Measurements from ENCODE around the gene MYO1D.

The MYO1D gene

DNA sequence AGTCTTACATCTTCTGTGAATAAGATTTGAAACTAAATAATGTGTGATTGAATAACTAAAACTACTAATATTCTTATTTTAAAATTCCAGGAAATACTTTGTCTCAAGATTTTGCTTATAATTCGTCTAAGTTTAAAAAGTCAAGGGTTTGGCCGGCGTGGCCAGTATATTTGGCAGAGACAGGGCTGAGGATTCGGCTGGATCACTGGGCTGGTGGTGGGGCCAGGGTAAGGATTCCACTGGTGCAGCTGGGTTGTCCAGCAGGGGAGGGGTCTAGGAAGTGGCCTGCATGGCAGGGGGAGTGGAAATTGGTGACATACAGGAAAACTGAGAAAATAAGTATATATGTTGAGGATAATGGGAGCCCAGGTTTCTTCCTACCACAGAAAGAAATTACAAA is 75.7 kb downstream of the MYO1D start:
- Histone ChIP-seq H3K27ac (no peak overlapping the region), H3K4me3 (ENCODE audit: low read depth, low read length) (no peak overlapping the region), H3K9me3 (ENCODE audit: severe bottlenecking) (no peaks in the 10 kb centered on the region), H3K36me3 (no peaks in the 10 kb centered on the region), H3K27me3 (ENCODE audit: insufficient read depth, low read depth, severe bottlenecking) (no peaks in the 10 kb centered on the region)
- TF ChIP-seq, protein P1, sequence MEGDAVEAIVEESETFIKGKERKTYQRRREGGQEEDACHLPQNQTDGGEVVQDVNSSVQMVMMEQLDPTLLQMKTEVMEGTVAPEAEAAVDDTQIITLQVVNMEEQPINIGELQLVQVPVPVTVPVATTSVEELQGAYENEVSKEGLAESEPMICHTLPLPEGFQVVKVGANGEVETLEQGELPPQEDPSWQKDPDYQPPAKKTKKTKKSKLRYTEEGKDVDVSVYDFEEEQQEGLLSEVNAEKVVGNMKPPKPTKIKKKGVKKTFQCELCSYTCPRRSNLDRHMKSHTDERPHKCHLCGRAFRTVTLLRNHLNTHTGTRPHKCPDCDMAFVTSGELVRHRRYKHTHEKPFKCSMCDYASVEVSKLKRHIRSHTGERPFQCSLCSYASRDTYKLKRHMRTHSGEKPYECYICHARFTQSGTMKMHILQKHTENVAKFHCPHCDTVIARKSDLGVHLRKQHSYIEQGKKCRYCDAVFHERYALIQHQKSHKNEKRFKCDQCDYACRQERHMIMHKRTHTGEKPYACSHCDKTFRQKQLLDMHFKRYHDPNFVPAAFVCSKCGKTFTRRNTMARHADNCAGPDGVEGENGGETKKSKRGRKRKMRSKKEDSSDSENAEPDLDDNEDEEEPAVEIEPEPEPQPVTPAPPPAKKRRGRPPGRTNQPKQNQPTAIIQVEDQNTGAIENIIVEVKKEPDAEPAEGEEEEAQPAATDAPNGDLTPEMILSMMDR (IDR thresholded peaks at IDR 0.05; ENCODE audit: low read depth, low read length): no peak
- DNase-seq: no peak

DNA sequence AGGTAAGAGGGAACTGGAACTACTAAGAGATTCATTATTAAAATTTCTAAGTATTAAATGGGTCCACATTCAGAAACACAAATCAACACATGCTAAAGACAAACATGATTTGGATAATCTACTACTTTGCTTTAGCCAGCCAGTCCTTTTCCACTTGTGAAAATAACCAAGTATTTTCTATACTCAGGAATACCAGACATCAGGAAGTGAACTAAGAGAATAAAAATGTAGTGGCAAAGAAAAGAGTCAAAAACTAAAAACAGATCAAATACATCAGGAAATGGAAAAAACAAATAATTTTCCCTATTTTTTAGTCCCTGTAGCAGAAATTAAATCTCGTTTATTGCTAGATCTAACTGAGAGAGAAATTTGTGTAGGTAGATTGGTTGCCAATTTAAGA is 78.0 kb downstream of the MYO1D start:
- DNase-seq: no peak
- no peaks in the 10 kb centered on the region for H3K36me3 ChIP-seq

DNA sequence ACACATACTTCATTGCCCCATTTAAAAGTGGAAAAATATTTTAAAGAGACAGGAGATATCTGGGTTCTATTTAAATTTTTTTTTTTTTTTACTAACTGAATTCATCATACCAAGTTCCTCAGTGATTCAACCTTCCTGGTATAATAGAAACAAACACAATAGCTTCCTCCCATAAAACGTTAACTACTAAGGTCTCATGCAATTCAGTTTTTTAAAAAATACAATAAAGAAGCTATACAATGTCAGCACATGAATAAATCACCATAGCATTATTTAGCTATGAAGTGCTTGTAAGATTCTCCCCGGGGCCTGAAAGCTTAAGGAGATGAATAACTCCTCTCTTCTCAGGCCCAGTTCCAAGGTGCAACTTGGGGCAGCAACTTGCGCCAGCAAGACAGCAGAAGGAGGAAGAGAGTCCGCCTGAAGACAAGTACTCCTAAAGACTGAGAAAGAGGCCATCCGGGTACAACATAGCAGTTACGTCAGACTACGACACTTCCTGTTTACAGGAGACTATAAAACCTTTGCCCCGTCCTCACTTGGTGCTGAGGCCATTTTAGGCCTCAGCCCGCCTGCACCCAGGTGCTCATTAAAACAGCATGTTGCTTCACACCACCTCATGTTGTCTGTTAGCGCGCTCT is 81.5 kb downstream of the MYO1D start:
- H3K9me3 ChIP-seq (ENCODE audit: severe bottlenecking): no peaks in the 10 kb centered on the region
- no peaks in the 10 kb centered on the region for H3K27me3 ChIP-seq (ENCODE audit: insufficient read depth, low read depth, severe bottlenecking)
- H3K4me3 ChIP-seq (ENCODE audit: low read depth, low read length): no peak overlapping the region
- TF ChIP-seq, protein P1 (IDR thresholded peaks at IDR 0.05; ENCODE audit: low read depth, low read length): no peak
- no peaks in the 10 kb centered on the region for H3K36me3 ChIP-seq
- no peak for DNase-seq
- no peak overlapping the region for H3K27ac ChIP-seq

More for the DNA sequence above, 78.0 kb downstream of the MYO1D start:
- no peak overlapping the region for H3K27ac ChIP-seq
- no peaks in the 10 kb centered on the region for H3K9me3 ChIP-seq (ENCODE audit: severe bottlenecking)
- no peak overlapping the region for H3K4me3 ChIP-seq (ENCODE audit: low read depth, low read length)
- no peaks in the 10 kb centered on the region for H3K27me3 ChIP-seq (ENCODE audit: insufficient read depth, low read depth, severe bottlenecking)
- TF ChIP-seq, protein P1 (IDR thresholded peaks at IDR 0.05; ENCODE audit: low read depth, low read length): no peak

DNA sequence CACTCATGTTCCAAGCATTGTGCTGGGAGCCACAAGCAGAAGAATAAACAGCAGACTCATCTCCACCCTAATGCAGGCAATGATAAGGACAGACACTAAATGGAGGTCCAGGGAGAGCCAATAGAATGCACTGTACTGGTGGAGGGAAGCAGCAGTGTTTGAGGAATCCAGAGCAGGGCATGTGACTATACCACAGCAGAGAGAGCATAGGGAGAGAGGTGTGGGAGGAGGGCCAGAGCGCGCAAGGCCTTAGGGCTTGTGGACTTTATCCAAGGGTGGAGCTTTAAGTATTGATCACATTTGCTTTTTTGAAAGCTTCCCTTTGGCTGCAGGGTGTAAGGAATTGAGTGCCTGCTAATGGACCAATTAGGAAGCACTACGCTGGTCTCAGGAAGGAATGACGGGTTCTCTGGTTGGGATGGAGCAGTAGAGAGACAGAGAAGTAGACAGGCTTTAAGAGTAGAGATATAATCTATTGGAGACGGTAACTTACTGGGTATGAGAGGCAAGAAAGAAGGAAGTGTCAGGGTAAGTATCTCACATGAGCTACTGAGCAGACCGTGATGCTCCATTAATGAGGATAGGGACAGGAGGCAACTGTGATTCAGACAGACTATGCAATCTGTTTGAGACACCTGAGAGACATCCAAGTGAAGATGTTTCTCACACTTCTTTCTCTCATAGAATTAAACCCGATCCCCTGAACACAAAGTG is 82.2 kb downstream of the MYO1D start:
- Histone ChIP-seq H3K27ac (no peak overlapping the region), H3K27me3 (ENCODE audit: insufficient read depth, low read depth, severe bottlenecking) (no peaks in the 10 kb centered on the region), H3K9me3 (ENCODE audit: severe bottlenecking) (no peaks in the 10 kb centered on the region), H3K4me3 (ENCODE audit: low read depth, low read length) (no peak overlapping the region), H3K36me3 (no peaks in the 10 kb centered on the region)
- TF ChIP-seq, protein P1 (IDR thresholded peaks at IDR 0.05; ENCODE audit: low read depth, low read length): no peak
- DNase-seq: no peak

DNA sequence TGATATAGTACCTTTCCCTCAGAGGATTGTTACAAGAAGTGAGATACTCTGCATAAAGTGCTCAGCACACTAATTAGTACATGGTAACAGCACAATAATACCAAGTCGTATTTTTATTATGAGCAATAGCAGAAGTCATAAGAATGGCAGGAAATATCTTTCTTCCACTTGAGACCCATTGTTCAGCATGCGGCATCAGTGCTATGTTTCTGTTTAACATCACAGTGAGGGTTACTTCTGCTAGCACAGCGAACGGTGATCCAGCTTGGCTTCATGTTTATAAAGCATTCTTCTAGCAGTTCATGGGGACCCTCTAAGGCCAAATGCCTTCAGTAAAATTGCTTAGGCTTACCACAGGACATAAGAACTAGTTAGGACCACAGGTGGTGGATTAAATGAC is 83.1 kb downstream of the MYO1D start:
- no peak overlapping the region for H3K27ac ChIP-seq
- no peaks in the 10 kb centered on the region for H3K36me3 ChIP-seq
- TF ChIP-seq, protein P1 (IDR thresholded peaks at IDR 0.05; ENCODE audit: low read depth, low read length): no peak
- H3K4me3 ChIP-seq (ENCODE audit: low read depth, low read length): no peak overlapping the region
- H3K9me3 ChIP-seq (ENCODE audit: severe bottlenecking): no peaks in the 10 kb centered on the region
- DNase-seq: no peak
- no peaks in the 10 kb centered on the region for H3K27me3 ChIP-seq (ENCODE audit: insufficient read depth, low read depth, severe bottlenecking)

All from WERI-Rb-1 (cell line).